Measurements from ENCODE around the gene CCDC85C.

GRCh38 chr14:99626041-99626648 lies 22.1 kb upstream of the CCDC85C start:
- TF ChIP-seq CTCF (IDR thresholded peaks at IDR 0.05; ENCODE audit: low read depth, low read length, missing input control) (no peak), YY1 (IDR thresholded peaks at IDR 0.05) (no peak), RAD21 (IDR thresholded peaks at IDR 0.05) (no peak), GABPA (IDR thresholded peaks at IDR 0.05 in 1 of 2, conservative IDR thresholded peaks at IDR 0.05 in 1 of 2) (no peak), JUND (IDR thresholded peaks at IDR 0.05) (no peak), FOXA1 (IDR thresholded peaks at IDR 0.05) (no peak), ATF3 (IDR thresholded peaks at IDR 0.05) (no peak), REST (IDR thresholded peaks at IDR 0.05) (no peak)

Measured in liver (tissue), 3 donors.